T-cell (primary cell): ENCODE results near the gene CD68. TPM values are rescaled to one million over a fixed set of nuclear protein-coding genes. Genes with fewer than 3 reads are reported as not detected.

Experiments
- ATAC-seq, 4 experiments: fragments of 200-7000 bp in 3 of 4; fragments of 150-1000 bp in 1 of 4; cut with Tn5 transposase; replicated peaks in 1 of 4; 1 replicate in 3 of 4; 2 replicates in 1 of 4; pipeline ENCODE4 v1.10.0; 2021; ENCODE audit warnings: moderate library complexity in 3 of 4, mild to moderate bottlenecking in 2 of 4, moderate number of reproducible peaks in 1 of 4
- CTCF ChIA-PET, 2 donors: fragments of 300-600 bp; sonication (Branson Sonifier 250); formaldehyde crosslinking; loops; one replicate each; lab custom pipeline; 2022; ENCODE audit warnings: antibody characterized with exemption in 2 of 2; lab: Charles Lee
- POLR2A ChIA-PET, 2 donors: fragments of 300-600 bp; sonication (Branson Sonifier 250); formaldehyde crosslinking; loops; one replicate each; lab custom pipeline; 2022; ENCODE audit warnings: antibody characterized with exemption in 2 of 2; lab: Charles Lee
- DNase-seq, 35 experiments: peaks; one replicate each; pipeline versions ENCODE4 v3.0.0 to v3.0.0-alpha.2; 2013 to 2023
- H3K27ac ChIP-seq: one replicate; pipeline ENCODE4 v1.5.1; 2013; ENCODE audit warnings: low read length
- H3K27me3 ChIP-seq, 2 experiments: replicated peaks in 1 of 2; 1 replicate in 1 of 2; 2 replicates in 1 of 2; pipeline versions ENCODE4 v1.6.1 to v1.7.0; 2013; ENCODE audit warnings: low read length in 1 of 2, mixed read lengths in 1 of 2; ENCODE audit not compliant: control insufficient read depth in 2 of 2, insufficient read depth in 2 of 2; ENCODE audit errors: extremely low read depth in 1 of 2
- H3K36me3 ChIP-seq, 2 donors: 1 replicate in 1 of 2; 2 replicates in 1 of 2; pipeline versions ENCODE4 v1.6.1 to v1.7.0; 2013; ENCODE audit warnings: low read length in 1 of 2; ENCODE audit not compliant: control insufficient read depth in 2 of 2, insufficient read depth in 1 of 2; ENCODE audit errors: extremely low read depth in 1 of 2
- H3K4me1 ChIP-seq, 2 experiments: 1 replicate in 1 of 2; 2 replicates in 1 of 2; pipeline versions ENCODE4 v1.6.1 to v1.7.0; 2013; ENCODE audit warnings: low read length in 2 of 2, mixed read lengths in 1 of 2; ENCODE audit not compliant: insufficient read depth in 2 of 2, control insufficient read depth in 1 of 2; ENCODE audit errors: extremely low read depth in 1 of 2
- H3K4me3 ChIP-seq, 2 donors: 1 replicate in 1 of 2; 2 replicates in 1 of 2; pipeline versions ENCODE4 v1.5.1 to v1.7.0; 2013; ENCODE audit warnings: mild to moderate bottlenecking in 2 of 2, low read length in 1 of 2, moderate library complexity in 1 of 2; ENCODE audit not compliant: control insufficient read depth in 1 of 2; ENCODE audit errors: extremely low read depth in 1 of 2
- H3K9me3 ChIP-seq: 2 replicates; pipeline ENCODE4 v1.7.0; 2013
- H3K27ac Mint-ChIP-seq, 2 donors: one replicate each; pipeline ENCODE4 v1.8.0; 2020 to 2021; ENCODE audit warnings: mild to moderate bottlenecking in 2 of 2, mixed read lengths in 2 of 2
- H3K27me3 Mint-ChIP-seq, 2 donors: one replicate each; pipeline ENCODE4 v1.8.0; 2021 to 2022; ENCODE audit warnings: mixed read lengths in 2 of 2
- H3K36me3 Mint-ChIP-seq: one replicate; pipeline ENCODE4 v1.8.0; 2021; ENCODE audit warnings: mixed read lengths
- H3K4me1 Mint-ChIP-seq, 3 donors: one replicate each; pipeline ENCODE4 v1.8.0; 2020 to 2022; ENCODE audit warnings: mixed read lengths in 3 of 3, mild to moderate bottlenecking in 1 of 3
- H3K4me3 Mint-ChIP-seq, 3 donors: one replicate each; pipeline ENCODE4 v1.8.0; 2020 to 2022; ENCODE audit warnings: mild to moderate bottlenecking in 3 of 3, mixed read lengths in 3 of 3, moderate library complexity in 3 of 3
- H3K9me3 Mint-ChIP-seq, 3 donors: one replicate each; pipeline ENCODE4 v1.8.0; 2020 to 2022; ENCODE audit warnings: mixed read lengths in 3 of 3
- WGBS: methylation state at CpG from one replicate; pipeline ENCODE4 v1.1.5; 2013; ENCODE audit warnings: missing lambda C conversion rate; ENCODE audit not compliant: insufficient coverage; 5-methylcytosine and 5-hydroxymethylcytosine counted together
- total RNA-seq, 35 experiments: library from RNA in 6 of 35; stranded (reverse) in 6 of 35; fragments of 120-200 nt in 1 of 35; gene quantifications; one replicate each; pipeline versions ENCODE4 v1.2.1 to v1.2.4 and lab custom pipeline; 2013 to 2026

Gene CD68
- total RNA-seq, 5 donors from 2014 or later (not counting 1 experiment from before 2014, with no cell fraction given), result 4.4 to 7.0 (median 5.5) TPM; not detected in 2

DNA sequence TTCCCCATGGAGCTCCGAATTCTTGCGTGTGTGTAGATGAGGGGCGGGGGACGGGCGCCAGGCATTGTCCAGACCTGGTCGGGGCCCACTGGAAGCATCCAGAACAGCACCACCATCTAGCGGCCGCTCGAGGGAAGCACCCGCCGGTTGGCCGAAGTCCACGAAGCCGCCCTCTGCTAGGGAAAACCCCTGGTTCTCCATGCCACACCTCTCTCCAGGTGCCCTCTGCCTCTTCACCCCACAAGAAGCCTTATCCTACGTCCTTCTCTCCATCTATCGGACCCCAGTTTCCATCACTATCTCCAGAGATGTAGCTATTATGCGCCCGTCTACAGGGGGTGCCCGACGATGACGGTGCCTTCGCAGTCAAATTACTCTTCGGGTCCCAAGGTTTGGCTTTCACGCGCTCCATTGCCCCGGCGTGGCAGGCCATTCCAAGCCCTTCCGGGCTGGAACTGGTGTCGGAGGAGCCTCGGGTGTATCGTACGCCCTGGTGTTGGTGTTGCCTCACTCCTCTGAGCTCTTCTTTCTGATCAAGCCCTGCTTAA is 18.3 kb upstream of the CD68 start:
- peaks cover 33 to 53% (median 52%) of the 10 kb centered on the region in 3 donors for H3K4me1 Mint-ChIP-seq
- H3K36me3 Mint-ChIP-seq, result peaks cover 8% of the 10 kb centered on the region

DNA sequence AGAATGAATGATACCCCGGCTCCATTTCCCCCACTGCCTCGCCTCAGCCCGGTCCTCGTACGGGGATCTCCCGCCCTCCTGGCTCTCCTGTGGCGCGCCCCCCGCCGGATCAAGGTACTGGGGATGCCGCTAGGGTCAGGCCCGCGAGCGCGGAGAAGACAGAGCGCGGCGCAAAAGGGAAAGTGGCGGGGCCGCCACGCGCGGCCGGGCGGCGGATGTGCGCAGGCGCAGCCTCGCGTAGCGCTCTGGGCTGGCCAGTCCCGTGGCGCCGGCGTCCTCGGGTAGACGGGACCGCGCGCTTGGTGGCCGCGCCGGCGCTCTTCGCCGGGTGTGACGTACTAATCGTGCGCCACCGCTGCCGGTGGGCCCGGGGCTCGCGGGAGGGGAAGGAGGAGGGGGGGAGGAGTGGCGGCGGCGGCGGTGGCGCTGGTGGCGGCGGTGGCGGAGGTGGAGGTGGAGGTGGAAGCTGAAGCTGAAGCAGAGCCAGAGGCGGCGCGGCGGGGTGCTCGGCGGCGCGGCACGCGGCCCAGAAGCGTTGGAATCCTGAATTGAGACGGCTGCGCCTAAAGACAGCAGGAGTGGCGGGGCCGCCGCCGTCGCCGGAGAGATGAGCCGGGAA is 17.7 kb upstream of the CD68 start, which contains the start of gene SENP3:
Gene SENP3 (plus strand): TSS at position 331 of the 619 bp plus-strand sequence. CDS start 1,158 bp downstream, outside the sequence.
- H3K4me3 Mint-ChIP-seq, result peak within 1 kb of the TSS; percentile 87 to 92 (median 92)
- no peaks in the 10 kb centered on the region for H3K27me3 ChIP-seq
- H3K36me3 Mint-ChIP-seq, result peaks cover 4% of the 10 kb centered on the region
- CTCF ChIA-PET, result interaction anchor here (1.0 to 2.8 kb wide), 17 partner anchors 9 to 516 kb away, joined by 3 to 22 read pairs (median 6); partner anchors contain the start of genes FXR2 (in 1 of the 2), GABARAP (in 1 of the 2), TMEM102 (in 1 of the 2) and TP53 (in 1 of the 2)
- no peaks in the 10 kb centered on the region for H3K27me3 Mint-ChIP-seq
- H3K9me3 ChIP-seq, result no peaks in the 10 kb centered on the region
- peak; percentile 74 to 97 (median 85) for DNase-seq
- H3K4me3 ChIP-seq, result peak within 1 kb of the TSS; percentile 73 to 83
- WGBS, result under 1% methylated on average over 77 of the region's 82 CpGs
- H3K36me3 ChIP-seq, result peaks cover 3 to 33% of the 10 kb centered on the region in 2 donors
- peaks cover 12 to 51% of the 10 kb centered on the region in 2 experiments for H3K4me1 ChIP-seq
- peaks cover 29 to 48% (median 46%) of the 10 kb centered on the region in 3 donors for H3K4me1 Mint-ChIP-seq
- H3K9me3 Mint-ChIP-seq, result no peaks in the 10 kb centered on the region
- POLR2A ChIA-PET, result interaction anchor here (0.6 to 1.1 kb wide), 4 partner anchors 13 to 120 kb away, joined by 3 to 5 read pairs (median 4); partner anchors contain the start of gene MPDU1 (in 1 of the 2)
- peak within 1 kb of the TSS; percentile 91 for H3K27ac ChIP-seq
- peak within 1 kb of the TSS; percentile 85 to 95 for H3K27ac Mint-ChIP-seq
- ATAC-seq, result peak; percentile 86 to 89 (median 88)

More for the DNA sequence above, 18.3 kb upstream of the CD68 start:
- H3K27ac ChIP-seq, result peak overlapping the region; percentile 91
- ChIA-PET POLR2A (interaction anchor here (0.5 to 1.2 kb wide), 6 partner anchors 22 to 280 kb away, joined by 3 to 5 read pairs (median 4); partner anchors contain the start of genes MPDU1 (in 1 of the 2) and SLC2A4 (in 1 of the 2)), CTCF (interaction anchor here (0.6 to 2.8 kb wide), 35 partner anchors 9 to 515 kb away, joined by 3 to 22 read pairs (median 4); partner anchors contain the start of genes FXR2 (in 1 of the 2), GABARAP (in 1 of the 2), TMEM102 (in 1 of the 2) and TP53 (in 1 of the 2))
- no peaks in the 10 kb centered on the region for H3K27me3 Mint-ChIP-seq
- no peaks in the 10 kb centered on the region for H3K9me3 ChIP-seq
- 0% methylated on average over 25 of the region's 32 CpGs for WGBS
- peak overlapping the region; percentile 73 to 83 for H3K4me3 ChIP-seq
- peak overlapping the region; percentile 85 to 95 for H3K27ac Mint-ChIP-seq
- peak overlapping the region; percentile 87 to 92 (median 92) for H3K4me3 Mint-ChIP-seq
- no peaks in the 10 kb centered on the region for H3K27me3 ChIP-seq
- DNase-seq (peak; percentile 48 to 87 (median 71)), ATAC-seq (peak; percentile 62 to 72 (median 69))
- peaks cover 12 to 51% of the 10 kb centered on the region in 2 experiments for H3K4me1 ChIP-seq
- no peaks in the 10 kb centered on the region for H3K9me3 Mint-ChIP-seq
- peaks cover 3 to 32% of the 10 kb centered on the region in 2 donors for H3K36me3 ChIP-seq

DNA sequence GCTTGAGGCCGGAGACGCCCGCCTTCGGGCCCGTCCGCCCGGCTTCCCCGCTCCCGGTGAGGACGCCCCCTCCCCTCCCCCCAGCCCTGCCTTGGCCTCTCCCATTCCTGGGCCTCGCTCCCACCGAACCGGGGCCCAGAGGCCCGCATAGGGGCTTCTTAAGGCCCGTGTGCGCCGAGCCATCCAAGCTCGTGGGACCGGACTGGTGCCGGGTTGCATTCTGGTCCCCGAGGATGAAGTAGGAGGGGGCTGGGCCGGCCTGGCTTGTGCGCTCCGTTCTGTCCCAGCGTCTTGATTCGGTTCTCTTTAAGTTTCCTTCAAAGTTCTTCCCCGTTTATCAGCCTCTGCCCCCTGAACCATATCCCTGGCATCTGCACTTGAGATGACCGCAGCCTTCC is 17.2 kb upstream of the CD68 start:
- H3K4me1 ChIP-seq, result peaks cover 12 to 50% of the 10 kb centered on the region in 2 experiments

DNA sequence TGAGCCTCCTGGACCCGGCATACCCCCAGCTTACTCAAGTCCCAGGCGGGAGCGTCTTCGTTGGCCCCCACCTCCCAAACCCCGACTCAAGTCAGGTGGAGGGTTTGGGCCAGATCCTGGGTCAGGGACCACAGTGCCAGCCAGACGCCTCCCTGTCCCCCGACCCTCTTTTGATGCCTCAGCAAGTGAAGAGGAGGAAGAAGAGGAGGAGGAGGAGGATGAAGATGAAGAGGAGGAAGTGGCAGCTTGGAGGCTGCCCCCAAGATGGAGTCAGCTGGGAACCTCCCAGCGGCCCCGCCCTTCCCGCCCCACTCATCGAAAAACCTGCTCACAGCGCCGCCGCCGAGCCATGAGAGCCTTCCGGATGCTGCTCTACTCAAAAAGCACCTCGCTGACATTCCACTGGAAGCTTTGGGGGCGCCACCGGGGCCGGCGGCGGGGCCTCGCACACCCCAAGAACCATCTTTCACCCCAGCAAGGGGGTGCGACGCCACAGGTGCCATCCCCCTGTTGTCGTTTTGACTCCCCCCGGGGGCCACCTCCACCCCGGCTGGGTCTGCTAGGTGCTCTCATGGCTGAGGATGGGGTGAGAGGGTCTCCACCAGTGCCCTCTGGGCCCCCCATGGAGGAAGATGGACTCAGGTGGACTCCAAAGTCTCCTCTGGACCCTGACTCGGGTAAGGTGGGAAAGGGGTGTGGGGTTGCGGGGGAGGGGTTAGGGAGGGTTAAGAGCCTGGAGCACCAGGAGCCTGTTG is 16.1 kb upstream of the CD68 start:
- Mint-ChIP-seq H3K9me3 (no peaks in the 10 kb centered on the region), H3K27ac (peak overlapping the region in 1 of 2 donors; percentile 84), H3K27me3 (no peaks in the 10 kb centered on the region), H3K4me3 (peak overlapping the region; percentile 82 to 87 (median 85)), H3K4me1 (peaks cover 24 to 44% (median 34%) of the 10 kb centered on the region in 3 donors), H3K36me3 (peaks cover 9% of the 10 kb centered on the region)
- CTCF ChIA-PET, result no interaction called here
- H3K27ac ChIP-seq, result no peak overlapping the region
- H3K36me3 ChIP-seq, result peaks cover 3 to 35% of the 10 kb centered on the region in 2 donors
- no peak overlapping the region for H3K4me3 ChIP-seq
- ATAC-seq, result no peak
- POLR2A ChIA-PET, result interaction anchor here in 1 of 2 donors (0.5 kb wide), 1 partner anchor 58 kb away, joined by 5 read pairs; no protein-coding TSS in a partner anchor
- peaks cover 8 to 39% of the 10 kb centered on the region in 2 experiments for H3K4me1 ChIP-seq
- no peaks in the 10 kb centered on the region for H3K27me3 ChIP-seq
- no peak for DNase-seq
- H3K9me3 ChIP-seq, result no peaks in the 10 kb centered on the region
- 95% methylated on average over 14 of the region's 30 CpGs for WGBS

More for the DNA sequence above, 17.2 kb upstream of the CD68 start:
- ATAC-seq, result peak in 3 of 4 experiments; percentile 2 to 4 (median 2)
- H3K9me3 ChIP-seq, result no peaks in the 10 kb centered on the region
- peak overlapping the region; percentile 61 for H3K27ac ChIP-seq
- ChIA-PET POLR2A (interaction anchor here in 1 of 2 donors (1.0 to 1.1 kb wide), 2 partner anchors 12 to 21 kb away, joined by 3 read pairs; partner anchors contain the start of gene MPDU1), CTCF (no interaction called here)
- Mint-ChIP-seq H3K27me3 (no peaks in the 10 kb centered on the region), H3K9me3 (no peaks in the 10 kb centered on the region), H3K4me1 (peaks cover 28 to 48% (median 44%) of the 10 kb centered on the region in 3 donors), H3K4me3 (peak overlapping the region; percentile 82 to 87 (median 85)), H3K27ac (peak overlapping the region; percentile 79 to 84), H3K36me3 (peaks cover 4% of the 10 kb centered on the region)
- H3K36me3 ChIP-seq, result peaks cover 3 to 35% of the 10 kb centered on the region in 2 donors
- DNase-seq, result no peak
- H3K27me3 ChIP-seq, result no peaks in the 10 kb centered on the region
- peak overlapping the region; percentile 67 to 83 for H3K4me3 ChIP-seq
- under 1% methylated on average over 23 of the region's 28 CpGs for WGBS

DNA sequence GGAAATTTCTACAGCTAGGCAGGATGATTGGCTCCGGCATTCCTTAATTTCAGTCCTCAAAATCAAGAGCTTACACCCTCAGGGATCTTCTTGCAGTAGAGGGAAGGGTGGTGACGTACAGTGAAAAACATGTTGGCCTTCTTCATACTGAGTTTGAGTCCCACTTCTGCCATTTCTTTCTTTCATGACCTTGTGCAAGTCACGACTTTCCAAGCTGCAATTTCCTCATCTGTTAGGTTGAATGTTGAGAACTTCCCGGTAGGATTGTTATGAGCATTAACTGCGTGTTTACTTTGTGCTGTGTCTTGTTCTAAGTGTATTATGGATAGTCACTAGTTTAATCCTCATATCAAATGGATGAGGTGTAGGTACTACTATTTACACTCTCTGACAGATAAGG is 9.9 kb upstream of the CD68 start:
- no peaks in the 10 kb centered on the region for H3K9me3 ChIP-seq
- DNase-seq, result no peak
- H3K4me1 Mint-ChIP-seq, result peaks cover 16 to 30% (median 19%) of the 10 kb centered on the region in 3 donors
- peaks cover 10 to 18% of the 10 kb centered on the region in 2 experiments for H3K4me1 ChIP-seq
- no CpG with 5 or more reads among the region's 5 CpGs for WGBS
- H3K27ac Mint-ChIP-seq, result no peak overlapping the region
- POLR2A ChIA-PET, result no interaction called here
- no peaks in the 10 kb centered on the region for H3K27me3 ChIP-seq
- CTCF ChIA-PET, result interaction anchor here (0.6 to 1.0 kb wide), 3 partner anchors 134 to 425 kb away, joined by 3 to 7 read pairs (median 3); partner anchors contain the start of gene TMEM102 (in 1 of the 2)
- H3K27me3 Mint-ChIP-seq, result no peaks in the 10 kb centered on the region
- ATAC-seq, result no peak
- no peak overlapping the region for H3K27ac ChIP-seq
- H3K4me3 Mint-ChIP-seq, result no peak overlapping the region
- H3K36me3 Mint-ChIP-seq, result peaks cover 34% of the 10 kb centered on the region
- no peak overlapping the region for H3K4me3 ChIP-seq
- peaks cover 2 to 52% of the 10 kb centered on the region in 2 donors for H3K36me3 ChIP-seq
- H3K9me3 Mint-ChIP-seq, result no peaks in the 10 kb centered on the region
